ENCODE data around the gene CFAP221. TPM values are rescaled to one million over a fixed set of nuclear protein-coding genes. Genes with fewer than 3 reads are reported as not detected.
"Not testable (repeated sequence)": the region's sequence is repeated elsewhere in the genome, so short reads cannot be mapped to it uniquely, and the experiment has no call there.

The CFAP221 gene
- polyA plus RNA-seq, 4 donors, result 2.9 to 32.3 (median 26.2) TPM

- no peak for DNase-seq (ENCODE audit: low read depth in 4 of 4, low spot score in 3 of 4)
Measured at GRCh38 chr2:119583291-119583690, 39.0 kb downstream of the CFAP221 start.

- DNase-seq (ENCODE audit: low read depth in 4 of 4, low spot score in 3 of 4), result no peak
Measured at GRCh38 chr2:119584469-119584868, 40.2 kb downstream of the CFAP221 start.

- DNase-seq (ENCODE audit: low read depth in 4 of 4, low spot score in 3 of 4), result no peak
Measured at GRCh38 chr2:119586085-119586484, 41.8 kb downstream of the CFAP221 start.

GRCh38 chr2:119590873-119591272 is 46.6 kb downstream of the CFAP221 start:
- no peak for DNase-seq (ENCODE audit: low read depth in 4 of 4, low spot score in 3 of 4)

GRCh38 chr2:119591523-119591922 is 47.3 kb downstream of the CFAP221 start:
- no peak for DNase-seq (ENCODE audit: low read depth in 4 of 4, low spot score in 3 of 4)

GRCh38 chr2:119592436-119592835 is 48.2 kb downstream of the CFAP221 start:
- no peak for DNase-seq (ENCODE audit: low read depth in 4 of 4, low spot score in 3 of 4)

GRCh38 chr2:119596638-119597037 is 52.4 kb downstream of the CFAP221 start:
- DNase-seq (ENCODE audit: low read depth in 4 of 4, low spot score in 3 of 4), result no peak

GRCh38 chr2:119598596-119599263 is 54.5 kb downstream of the CFAP221 start:
- DNase-seq (ENCODE audit: low read depth in 4 of 4, low spot score in 3 of 4), result peak; percentile 49 to 75 (median 54)

- no peak for DNase-seq (ENCODE audit: low read depth in 4 of 4, low spot score in 3 of 4)
Measured at GRCh38 chr2:119599384-119599783, 55.1 kb downstream of the CFAP221 start.

- no peak for DNase-seq (ENCODE audit: low read depth in 4 of 4, low spot score in 3 of 4)
Measured at GRCh38 chr2:119605096-119605495, 60.8 kb downstream of the CFAP221 start.

- DNase-seq (ENCODE audit: low read depth in 4 of 4, low spot score in 3 of 4), result no peak
Measured at GRCh38 chr2:119606674-119607073, 62.4 kb downstream of the CFAP221 start.

GRCh38 chr2:119608553-119608952 is 64.3 kb downstream of the CFAP221 start:
- DNase-seq (ENCODE audit: low read depth in 4 of 4, low spot score in 3 of 4), result no peak

GRCh38 chr2:119609337-119609736 is 65.1 kb downstream of the CFAP221 start:
- DNase-seq (ENCODE audit: low read depth in 4 of 4, low spot score in 3 of 4), result no peak

GRCh38 chr2:119614140-119614539 is 69.9 kb downstream of the CFAP221 start:
- not testable (repeated sequence) for DNase-seq (ENCODE audit: low read depth in 4 of 4, low spot score in 3 of 4)

GRCh38 chr2:119616421-119616820 is 72.2 kb downstream of the CFAP221 start:
- DNase-seq (ENCODE audit: low read depth in 4 of 4, low spot score in 3 of 4), result no peak

- DNase-seq (ENCODE audit: low read depth in 4 of 4, low spot score in 3 of 4), result no peak
Measured at GRCh38 chr2:119617455-119617854, 73.2 kb downstream of the CFAP221 start.

GRCh38 chr2:119618725-119619124 is 74.5 kb downstream of the CFAP221 start:
- DNase-seq (ENCODE audit: low read depth in 4 of 4, low spot score in 3 of 4), result not testable (repeated sequence)

GRCh38 chr2:119625226-119625625 is 81.0 kb downstream of the CFAP221 start:
- no peak for DNase-seq (ENCODE audit: low read depth in 4 of 4, low spot score in 3 of 4)

GRCh38 chr2:119629323-119629825 is 85.1 kb downstream of the CFAP221 start:
- DNase-seq (ENCODE audit: low read depth in 4 of 4, low spot score in 3 of 4), result no peak

- no peak for DNase-seq (ENCODE audit: low read depth in 4 of 4, low spot score in 3 of 4)
Measured at GRCh38 chr2:119630121-119630520, 85.9 kb downstream of the CFAP221 start.

GRCh38 chr2:119637371-119637770 is 93.1 kb downstream of the CFAP221 start:
- DNase-seq (ENCODE audit: low read depth in 4 of 4, low spot score in 3 of 4), result no peak

GRCh38 chr2:119638246-119638645 is 94.0 kb downstream of the CFAP221 start:
- DNase-seq (ENCODE audit: low read depth in 4 of 4, low spot score in 3 of 4), result no peak
